Measurements from ENCODE around the gene DNM3. TPM values are rescaled to one million over a fixed set of nuclear protein-coding genes. Genes with fewer than 3 reads are reported as not detected.

Gene DNM3
- polyA plus RNA-seq, 3 donors: 0.15 TPM; not detected in 2

- peaks cover 0 to 1% (median 0%) of the 10 kb centered on the region in 3 donors for H3K27me3 Mint-ChIP-seq (ENCODE audit: low read depth in 3 of 3)
- Histone ChIP-seq H3K36me3 (replicated peaks in 1 of 2; ENCODE audit: control insufficient read depth in 1 of 2, insufficient read depth in 2 of 2, low read length in 2 of 2) (no peaks in the 10 kb centered on the region), H2AFZ (ENCODE audit: insufficient read depth, low read depth, low read length, poor library complexity, severe bottlenecking) (no peak overlapping the region), H3K79me2 (ENCODE audit: insufficient read depth, low read length) (no peaks in the 10 kb centered on the region), H3K4me2 (replicated peaks; ENCODE audit: extremely low read depth, low read length, poor library complexity, severe bottlenecking) (no peak overlapping the region), H3K27ac (ENCODE audit: low read depth in 1 of 2, low read length in 2 of 2) (no peak overlapping the region), H3K9me3 (replicated peaks in 1 of 2; ENCODE audit: control insufficient read depth in 1 of 2, insufficient read depth in 1 of 2, low read length in 2 of 2) (peaks cover 0 to 4% of the 10 kb centered on the region in 2 donors), H3K4me1 (ENCODE audit: control insufficient read depth in 1 of 2, insufficient read depth in 2 of 2, low read length in 2 of 2) (no peaks in the 10 kb centered on the region), H3K4me3 (replicated peaks in 1 of 3; ENCODE audit: low read depth in 2 of 3, low read length in 3 of 3) (no peak overlapping the region), H4K20me1 (ENCODE audit: insufficient read depth, low read length) (no peaks in the 10 kb centered on the region), H3K9ac (ENCODE audit: insufficient read depth, low read length, poor library complexity, severe bottlenecking) (no peak overlapping the region), H3K27me3 (ENCODE audit: control insufficient read depth in 2 of 2, insufficient read depth in 2 of 2, low read length in 2 of 2) (no peaks in the 10 kb centered on the region)
- no peak for DNase-seq
- H3K4me3 Mint-ChIP-seq: no peak overlapping the region
- no peak for TF ChIP-seq CTCF (IDR thresholded peaks at IDR 0.05)
- H3K36me3 Mint-ChIP-seq: no peaks in the 10 kb centered on the region
- no CpG with 5 or more reads among the region's 1 CpG for WGBS (ENCODE audit: insufficient coverage)
- no peaks in the 10 kb centered on the region for H3K4me1 Mint-ChIP-seq
- no peak overlapping the region for H3K27ac Mint-ChIP-seq
- intact Hi-C loops (cut with micrococcal nuclease): no loop called here
- H3K9me3 Mint-ChIP-seq: peaks cover 0 to 4% (median 0%) of the 10 kb centered on the region in 7 donors
Measured at GRCh38 chr1:172244865-172245264, 403.6 kb downstream of the DNM3 start.

- no peak for TF ChIP-seq CTCF (IDR thresholded peaks at IDR 0.05)
- Histone ChIP-seq H3K79me2 (ENCODE audit: insufficient read depth, low read length) (no peaks in the 10 kb centered on the region), H4K20me1 (ENCODE audit: insufficient read depth, low read length) (no peaks in the 10 kb centered on the region), H3K4me3 (replicated peaks in 1 of 3; ENCODE audit: low read depth in 2 of 3, low read length in 3 of 3) (no peak overlapping the region), H2AFZ (ENCODE audit: insufficient read depth, low read depth, low read length, poor library complexity, severe bottlenecking) (no peak overlapping the region), H3K4me1 (ENCODE audit: control insufficient read depth in 1 of 2, insufficient read depth in 2 of 2, low read length in 2 of 2) (no peaks in the 10 kb centered on the region), H3K27ac (ENCODE audit: low read depth in 1 of 2, low read length in 2 of 2) (no peak overlapping the region), H3K36me3 (replicated peaks in 1 of 2; ENCODE audit: control insufficient read depth in 1 of 2, insufficient read depth in 2 of 2, low read length in 2 of 2) (no peaks in the 10 kb centered on the region), H3K9me3 (replicated peaks in 1 of 2; ENCODE audit: control insufficient read depth in 1 of 2, insufficient read depth in 1 of 2, low read length in 2 of 2) (peaks cover 0 to 4% of the 10 kb centered on the region in 2 donors), H3K4me2 (replicated peaks; ENCODE audit: extremely low read depth, low read length, poor library complexity, severe bottlenecking) (no peak overlapping the region), H3K27me3 (ENCODE audit: control insufficient read depth in 2 of 2, insufficient read depth in 2 of 2, low read length in 2 of 2) (no peaks in the 10 kb centered on the region), H3K9ac (ENCODE audit: insufficient read depth, low read length, poor library complexity, severe bottlenecking) (no peak overlapping the region)
- H3K36me3 Mint-ChIP-seq: no peaks in the 10 kb centered on the region
- peaks cover 0 to 4% (median 0%) of the 10 kb centered on the region in 7 donors for H3K9me3 Mint-ChIP-seq
- DNase-seq: no peak
- no peak overlapping the region for H3K27ac Mint-ChIP-seq
- H3K27me3 Mint-ChIP-seq (ENCODE audit: low read depth in 3 of 3): peaks cover 0 to 1% (median 0%) of the 10 kb centered on the region in 3 donors
- H3K4me3 Mint-ChIP-seq: no peak overlapping the region
- no peaks in the 10 kb centered on the region for H3K4me1 Mint-ChIP-seq
- intact Hi-C loops (cut with micrococcal nuclease): no loop called here
- no CpG with 5 or more reads among the region's 3 CpGs for WGBS (ENCODE audit: insufficient coverage)
Measured at GRCh38 chr1:172245788-172246187, 404.5 kb downstream of the DNM3 start.
